HG03378 (cell line): Measurements from ENCODE around the gene PPA1.
"Not testable (repeated sequence)": the region's sequence is repeated elsewhere in the genome, so short reads cannot be mapped to it uniquely, and the experiment has no call there.

Experiments used
- ATAC-seq: cut with Tn5 transposase; IDR thresholded peaks from one replicate; pipeline ENCODE4 v1.9.1; 2021; ENCODE audit warnings: mild to moderate bottlenecking, moderate library complexity; ENCODE audit not compliant: unreplicated experiment

The PPA1 gene

GRCh38 chr10:70222340-70222794 is 10.9 kb downstream of the PPA1 start:
- ATAC-seq, result no peak

- peak; percentile 25 for ATAC-seq
Observed at GRCh38 chr10:70221030-70221429, 12.2 kb downstream of the PPA1 start.

- ATAC-seq, result no peak
Observed at GRCh38 chr10:70212879-70213278, 20.4 kb downstream of the PPA1 start.

- no peak for ATAC-seq
Observed at GRCh38 chr10:70212277-70212676, 21.0 kb downstream of the PPA1 start.

GRCh38 chr10:70206762-70207161 is 26.5 kb downstream of the PPA1 start:
- ATAC-seq, result no peak

GRCh38 chr10:70201105-70201504 is 32.1 kb downstream of the PPA1 start:
- ATAC-seq, result no peak

- no peak for ATAC-seq
Observed at GRCh38 chr10:70198696-70199466, 34.3 kb downstream of the PPA1 start.

GRCh38 chr10:70197235-70197945 is 35.8 kb downstream of the PPA1 start:
- no peak for ATAC-seq

- no peak for ATAC-seq
Observed at GRCh38 chr10:70193391-70193844, 39.8 kb downstream of the PPA1 start.

GRCh38 chr10:70192326-70192968 is 40.8 kb downstream of the PPA1 start:
- ATAC-seq, result no peak

GRCh38 chr10:70191972-70192305 is 41.3 kb downstream of the PPA1 start:
- ATAC-seq, result no peak

- no peak for ATAC-seq
Observed at GRCh38 chr10:70191161-70191971, 41.9 kb downstream of the PPA1 start.

GRCh38 chr10:70190581-70190980 is 42.6 kb downstream of the PPA1 start:
- no peak for ATAC-seq

- no peak for ATAC-seq
Observed at GRCh38 chr10:70190102-70190501, 43.1 kb downstream of the PPA1 start.

GRCh38 chr10:70188768-70189167 is 44.5 kb downstream of the PPA1 start:
- ATAC-seq, result no peak

GRCh38 chr10:70186571-70186970 is 46.7 kb downstream of the PPA1 start:
- ATAC-seq, result no peak

GRCh38 chr10:70186090-70186489 is 47.1 kb downstream of the PPA1 start:
- no peak for ATAC-seq

- no peak for ATAC-seq
Observed at GRCh38 chr10:70183304-70183703, 49.9 kb downstream of the PPA1 start.

- ATAC-seq, result not testable (repeated sequence)
Observed at GRCh38 chr10:70179209-70179608, 54.0 kb downstream of the PPA1 start.

GRCh38 chr10:70178139-70178725 is 55.0 kb downstream of the PPA1 start:
- no peak for ATAC-seq

- no peak for ATAC-seq
Observed at GRCh38 chr10:70176441-70176840, 56.8 kb downstream of the PPA1 start.
